Sigmoid colon (tissue), 4 donors: ENCODE measurements around the gene NTNG1.

Experiments
- CTCF ChIP-seq, 4 experiments: fragments of 450-650 bp in 3 of 4; fragments of 200-600 bp in 1 of 4; IDR thresholded peaks; one replicate each; pipeline ENCODE4 v1.5.1; 2016 to 2019; ENCODE audit warnings: antibody characterized with exemption in 4 of 4, mild to moderate bottlenecking in 3 of 4, moderate library complexity in 2 of 4
- POLR2A ChIP-seq, 2 donors: fragments of 450-650 bp; IDR thresholded peaks; one replicate each; pipeline ENCODE4 v1.6.1; 2016; ENCODE audit warnings: antibody characterized with exemption in 2 of 2, mild to moderate bottlenecking in 2 of 2, moderate library complexity in 2 of 2
- POLR2AphosphoS5 ChIP-seq, 4 donors: sonication (generic); formaldehyde crosslinking; IDR thresholded peaks; one replicate each; pipeline ENCODE4 v1.6.1; 2017; ENCODE audit warnings: antibody characterized with exemption in 4 of 4

GRCh38 chr1:107142666-107143065 is 1.8 kb downstream of the NTNG1 start:
- TF ChIP-seq CTCF (IDR thresholded peaks at IDR 0.05), result no peak
- TF ChIP-seq POLR2A (IDR thresholded peaks at IDR 0.05), result no peak
- TF ChIP-seq POLR2AphosphoS5 (IDR thresholded peaks at IDR 0.05), result no peak
